HG03439 (cell line): ENCODE measurements around the gene RAB33A.
"Not testable (repeated sequence)": the region's sequence is repeated elsewhere in the genome, so short reads cannot be mapped to it uniquely, and the experiment has no call there.

Source experiments
- ATAC-seq: cut with Tn5 transposase; IDR thresholded peaks from one replicate; pipeline ENCODE4 v1.9.1; 2021; ENCODE audit warnings: mild to moderate bottlenecking, moderate library complexity; ENCODE audit not compliant: unreplicated experiment

RAB33A gene

GRCh38 chrX:130231184-130231583 lies 59.4 kb downstream of the RAB33A start:
- not testable (repeated sequence) for ATAC-seq
